HL-60 (cell line): ENCODE measurements around the gene PHF3.

Experiments
- POLR2AphosphoS5 ChIP-seq: IDR thresholded peaks from 2 replicates; pipeline ENCODE4 v1.6.1; 2012; ENCODE audit warnings: low read depth
- TF ChIP-seq, protein P1 (sequence below): IDR thresholded peaks from one replicate; pipeline ENCODE4 v1.5.1; 2011; ENCODE audit warnings: low read length, control low read depth, inconsistent platforms; ENCODE audit not compliant: insufficient read depth

DNA sequence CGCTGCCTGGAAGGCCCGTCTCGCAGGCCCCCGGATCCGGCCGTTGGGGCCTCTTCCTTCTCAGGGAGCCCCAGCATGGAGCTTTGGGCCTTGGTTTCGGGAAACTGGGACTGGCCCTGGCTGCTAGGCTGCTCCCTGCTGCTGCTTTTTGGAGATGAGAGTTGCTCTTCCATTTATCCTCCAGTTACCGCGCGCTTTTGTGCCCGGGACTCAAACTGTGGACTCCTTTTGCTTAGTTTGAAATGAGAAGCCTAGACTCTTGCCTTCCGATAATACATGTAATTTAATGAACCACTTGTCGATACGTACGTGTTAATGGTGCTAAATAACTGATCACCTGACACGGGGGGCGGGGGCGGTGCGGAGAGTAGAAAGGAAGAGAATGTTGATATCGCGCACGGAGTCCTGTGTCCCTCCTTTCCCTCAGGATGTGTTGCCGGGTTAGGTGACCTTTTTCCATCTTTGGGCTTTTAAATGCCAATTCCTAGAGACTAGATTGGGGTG is 968 bp downstream of the PHF3 start:
- TF ChIP-seq, protein P1, sequence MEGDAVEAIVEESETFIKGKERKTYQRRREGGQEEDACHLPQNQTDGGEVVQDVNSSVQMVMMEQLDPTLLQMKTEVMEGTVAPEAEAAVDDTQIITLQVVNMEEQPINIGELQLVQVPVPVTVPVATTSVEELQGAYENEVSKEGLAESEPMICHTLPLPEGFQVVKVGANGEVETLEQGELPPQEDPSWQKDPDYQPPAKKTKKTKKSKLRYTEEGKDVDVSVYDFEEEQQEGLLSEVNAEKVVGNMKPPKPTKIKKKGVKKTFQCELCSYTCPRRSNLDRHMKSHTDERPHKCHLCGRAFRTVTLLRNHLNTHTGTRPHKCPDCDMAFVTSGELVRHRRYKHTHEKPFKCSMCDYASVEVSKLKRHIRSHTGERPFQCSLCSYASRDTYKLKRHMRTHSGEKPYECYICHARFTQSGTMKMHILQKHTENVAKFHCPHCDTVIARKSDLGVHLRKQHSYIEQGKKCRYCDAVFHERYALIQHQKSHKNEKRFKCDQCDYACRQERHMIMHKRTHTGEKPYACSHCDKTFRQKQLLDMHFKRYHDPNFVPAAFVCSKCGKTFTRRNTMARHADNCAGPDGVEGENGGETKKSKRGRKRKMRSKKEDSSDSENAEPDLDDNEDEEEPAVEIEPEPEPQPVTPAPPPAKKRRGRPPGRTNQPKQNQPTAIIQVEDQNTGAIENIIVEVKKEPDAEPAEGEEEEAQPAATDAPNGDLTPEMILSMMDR, result no peak
- no peak for TF ChIP-seq POLR2AphosphoS5
